HUES48 (cell line): Measurements from ENCODE around the gene PLD4.

ENCODE experiments used
- H3K27ac ChIP-seq: one replicate; pipeline ENCODE4 v1.7.0; 2013; ENCODE audit warnings: low read depth, low read length, inconsistent platforms
- H3K27me3 ChIP-seq: 2 replicates; pipeline ENCODE4 v1.6.1; 2013; ENCODE audit warnings: mild to moderate bottlenecking, low read length; ENCODE audit not compliant: control insufficient read depth, insufficient read depth
- H3K36me3 ChIP-seq: 2 replicates; pipeline ENCODE4 v1.6.1; 2013; ENCODE audit warnings: low read length; ENCODE audit not compliant: control insufficient read depth, insufficient read depth
- H3K4me1 ChIP-seq: 2 replicates; pipeline ENCODE4 v1.6.1; 2013; ENCODE audit warnings: mild to moderate bottlenecking, low read length; ENCODE audit not compliant: control insufficient read depth, insufficient read depth
- H3K4me3 ChIP-seq: 2 replicates; pipeline ENCODE4 v1.5.1; 2013; ENCODE audit warnings: mild to moderate bottlenecking, low read depth, low read length
- H3K9ac ChIP-seq: 2 replicates; pipeline ENCODE4 v1.6.1; 2013; ENCODE audit warnings: mild to moderate bottlenecking, low read depth, low read length, moderate library complexity
- H3K9me3 ChIP-seq: 2 replicates; pipeline ENCODE4 v1.6.1; 2013; ENCODE audit warnings: low read length; ENCODE audit not compliant: control insufficient read depth, insufficient read depth

The PLD4 gene

GRCh38 chr14:104955396-104955770 lies 30.7 kb downstream of the PLD4 start:
- Histone ChIP-seq H3K4me3 (no peak overlapping the region), H3K27me3 (no peaks in the 10 kb centered on the region), H3K27ac (no peak overlapping the region), H3K9me3 (no peaks in the 10 kb centered on the region), H3K4me1 (no peaks in the 10 kb centered on the region), H3K36me3 (no peaks in the 10 kb centered on the region), H3K9ac (no peak overlapping the region)

GRCh38 chr14:104956290-104956890 lies 31.7 kb downstream of the PLD4 start:
- H3K9ac ChIP-seq, result no peak overlapping the region
- H3K4me3 ChIP-seq, result no peak overlapping the region
- H3K27me3 ChIP-seq, result no peaks in the 10 kb centered on the region

GRCh38 chr14:104957146-104958113 lies 32.8 kb downstream of the PLD4 start:
- no peak overlapping the region for H3K4me3 ChIP-seq
- no peaks in the 10 kb centered on the region for H3K9me3 ChIP-seq
- no peak overlapping the region for H3K27ac ChIP-seq
- H3K27me3 ChIP-seq, result no peaks in the 10 kb centered on the region
- no peaks in the 10 kb centered on the region for H3K36me3 ChIP-seq
- no peak overlapping the region for H3K9ac ChIP-seq
- no peaks in the 10 kb centered on the region for H3K4me1 ChIP-seq

More at GRCh38 chr14:104956290-104956890, 31.7 kb downstream of the PLD4 start:
- no peaks in the 10 kb centered on the region for H3K36me3 ChIP-seq
- H3K4me1 ChIP-seq, result no peaks in the 10 kb centered on the region
- H3K9me3 ChIP-seq, result no peaks in the 10 kb centered on the region
- no peak overlapping the region for H3K27ac ChIP-seq

GRCh38 chr14:104964546-104964945 lies 39.9 kb downstream of the PLD4 start:
- Histone ChIP-seq H3K9me3 (no peaks in the 10 kb centered on the region), H3K9ac (no peak overlapping the region), H3K4me1 (peaks cover 16% of the 10 kb centered on the region), H3K27ac (no peak overlapping the region), H3K27me3 (peaks cover 4% of the 10 kb centered on the region; the same call in 1 of the 2 replicates), H3K4me3 (no peak overlapping the region), H3K36me3 (no peaks in the 10 kb centered on the region)

GRCh38 chr14:104965561-104966231 lies 41.0 kb downstream of the PLD4 start:
- H3K4me3 ChIP-seq, result no peak overlapping the region
- no peaks in the 10 kb centered on the region for H3K36me3 ChIP-seq
- H3K9ac ChIP-seq, result no peak overlapping the region
- peaks cover 16% of the 10 kb centered on the region for H3K4me1 ChIP-seq
- H3K27ac ChIP-seq, result no peak overlapping the region
- peaks cover 4% of the 10 kb centered on the region; the same call in 1 of the 2 replicates for H3K27me3 ChIP-seq
- no peaks in the 10 kb centered on the region for H3K9me3 ChIP-seq

GRCh38 chr14:104966261-104966865 lies 41.7 kb downstream of the PLD4 start:
- Histone ChIP-seq H3K4me3 (no peak overlapping the region), H3K27ac (no peak overlapping the region), H3K9me3 (no peaks in the 10 kb centered on the region), H3K4me1 (peaks cover 16% of the 10 kb centered on the region), H3K36me3 (no peaks in the 10 kb centered on the region), H3K27me3 (peaks cover 4% of the 10 kb centered on the region; the same call in 1 of the 2 replicates), H3K9ac (no peak overlapping the region)

- no peaks in the 10 kb centered on the region for H3K36me3 ChIP-seq
- H3K4me1 ChIP-seq, result peaks cover 16% of the 10 kb centered on the region
- no peaks in the 10 kb centered on the region for H3K9me3 ChIP-seq
- no peak overlapping the region for H3K9ac ChIP-seq
- H3K27me3 ChIP-seq, result peaks cover 4% of the 10 kb centered on the region; the same call in 1 of the 2 replicates
- H3K27ac ChIP-seq, result no peak overlapping the region
- peak overlapping the region; percentile 54; the same call in 1 of the 2 replicates for H3K4me3 ChIP-seq
Measured at GRCh38 chr14:104966981-104967385, 42.3 kb downstream of the PLD4 start.

GRCh38 chr14:104967386-104968152 lies 42.9 kb downstream of the PLD4 start:
- Histone ChIP-seq H3K4me3 (peak overlapping the region; percentile 54), H3K36me3 (no peaks in the 10 kb centered on the region), H3K27me3 (peaks cover 4% of the 10 kb centered on the region; the same call in 1 of the 2 replicates), H3K9ac (no peak overlapping the region), H3K9me3 (no peaks in the 10 kb centered on the region), H3K27ac (peak overlapping the region; percentile 22), H3K4me1 (peaks cover 16% of the 10 kb centered on the region)

- Histone ChIP-seq H3K27ac (no peak overlapping the region), H3K36me3 (no peaks in the 10 kb centered on the region), H3K4me3 (peak overlapping the region; percentile 54), H3K27me3 (peaks cover 4% of the 10 kb centered on the region; the same call in 1 of the 2 replicates), H3K4me1 (peaks cover 16% of the 10 kb centered on the region), H3K9ac (no peak overlapping the region), H3K9me3 (no peaks in the 10 kb centered on the region)
Measured at GRCh38 chr14:104968153-104968527, 43.5 kb downstream of the PLD4 start.
